ENCODE measurements around the gene PRR30.

DNA sequence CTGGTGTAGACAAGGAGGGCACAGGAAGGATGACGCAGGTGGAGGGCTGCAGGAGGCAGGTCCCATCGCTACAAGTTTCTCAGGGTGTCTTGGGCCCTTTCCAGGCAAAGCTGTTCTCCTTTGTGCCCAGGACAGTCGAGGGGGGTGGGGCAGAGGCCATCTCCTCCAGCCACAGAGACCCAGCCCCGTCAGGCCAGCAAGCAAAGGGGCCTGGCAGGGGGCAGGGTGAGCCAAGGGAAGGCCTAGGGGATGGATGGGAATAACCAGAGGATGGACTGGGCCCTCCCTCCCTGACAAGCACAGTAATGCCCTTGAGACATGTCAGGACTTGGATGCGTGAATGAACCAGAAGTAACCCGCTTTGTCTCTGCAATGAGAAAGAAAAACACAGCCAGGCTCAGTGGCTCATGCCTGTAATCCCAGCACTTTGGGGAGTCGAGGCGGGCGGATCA, 15.9 kb upstream of the PRR30 start:
- TF ChIP-seq POLR2A (IDR thresholded peaks at IDR 0.05), result no peak
- TF ChIP-seq, protein P1, sequence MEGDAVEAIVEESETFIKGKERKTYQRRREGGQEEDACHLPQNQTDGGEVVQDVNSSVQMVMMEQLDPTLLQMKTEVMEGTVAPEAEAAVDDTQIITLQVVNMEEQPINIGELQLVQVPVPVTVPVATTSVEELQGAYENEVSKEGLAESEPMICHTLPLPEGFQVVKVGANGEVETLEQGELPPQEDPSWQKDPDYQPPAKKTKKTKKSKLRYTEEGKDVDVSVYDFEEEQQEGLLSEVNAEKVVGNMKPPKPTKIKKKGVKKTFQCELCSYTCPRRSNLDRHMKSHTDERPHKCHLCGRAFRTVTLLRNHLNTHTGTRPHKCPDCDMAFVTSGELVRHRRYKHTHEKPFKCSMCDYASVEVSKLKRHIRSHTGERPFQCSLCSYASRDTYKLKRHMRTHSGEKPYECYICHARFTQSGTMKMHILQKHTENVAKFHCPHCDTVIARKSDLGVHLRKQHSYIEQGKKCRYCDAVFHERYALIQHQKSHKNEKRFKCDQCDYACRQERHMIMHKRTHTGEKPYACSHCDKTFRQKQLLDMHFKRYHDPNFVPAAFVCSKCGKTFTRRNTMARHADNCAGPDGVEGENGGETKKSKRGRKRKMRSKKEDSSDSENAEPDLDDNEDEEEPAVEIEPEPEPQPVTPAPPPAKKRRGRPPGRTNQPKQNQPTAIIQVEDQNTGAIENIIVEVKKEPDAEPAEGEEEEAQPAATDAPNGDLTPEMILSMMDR (IDR thresholded peaks at IDR 0.05), result no peak
